ENCODE results near the gene PPIAL4G. TPM values are rescaled to one million over a fixed set of nuclear protein-coding genes. Genes with fewer than 3 reads are reported as not detected.
"Not testable (repeated sequence)": the region's sequence is repeated elsewhere in the genome, so short reads cannot be mapped to it uniquely, and the experiment has no call there.

PPIAL4G gene
- total RNA-seq (under 1 TPM in 1 of 2 donors, not detected in 1; 0.17 TPM), polyA plus RNA-seq (not detected)

- not testable (repeated sequence) for DNase-seq (ENCODE audit: low spot score); H3K27ac ChIP-seq (ENCODE audit: low read depth in 1 of 2, low read length in 2 of 2); H3K36me3 ChIP-seq (ENCODE audit: control insufficient read depth in 4 of 4, insufficient read depth in 3 of 4, low read depth in 1 of 4, low read length in 3 of 4); H3K9me3 ChIP-seq (ENCODE audit: control insufficient read depth in 4 of 4, low read length in 3 of 4); H3K4me1 ChIP-seq (ENCODE audit: control insufficient read depth in 4 of 4, insufficient read depth in 4 of 4, low read length in 3 of 4); H3K9ac ChIP-seq (ENCODE audit: low read depth in 1 of 2, low read length in 2 of 2); H3K4me3 ChIP-seq (ENCODE audit: low read depth in 1 of 3, low read length in 3 of 3); H3K27me3 ChIP-seq (ENCODE audit: control insufficient read depth in 4 of 4, insufficient read depth in 4 of 4, low read length in 3 of 4)
- WGBS, result 96% methylated on average over 12 of the region's 12 CpGs
These were observed at the start of gene PPIAL4G for GRCh38 chr1:148483029-148483428. TSS of gene PPIAL4G (minus strand) at chr1:148483302. CDS start at chr1:148483252, 50 bp downstream.

- not testable (repeated sequence) for DNase-seq (ENCODE audit: low spot score); H3K27ac ChIP-seq (ENCODE audit: low read depth in 1 of 2, low read length in 2 of 2); H3K9me3 ChIP-seq (ENCODE audit: control insufficient read depth in 4 of 4, low read length in 3 of 4); H3K9ac ChIP-seq (ENCODE audit: low read depth in 1 of 2, low read length in 2 of 2); H3K4me3 ChIP-seq (ENCODE audit: low read depth in 1 of 3, low read length in 3 of 3); H3K4me1 ChIP-seq (ENCODE audit: control insufficient read depth in 4 of 4, insufficient read depth in 4 of 4, low read length in 3 of 4); H3K27me3 ChIP-seq (ENCODE audit: control insufficient read depth in 4 of 4, insufficient read depth in 4 of 4, low read length in 3 of 4); H3K36me3 ChIP-seq (ENCODE audit: control insufficient read depth in 4 of 4, insufficient read depth in 3 of 4, low read depth in 1 of 4, low read length in 3 of 4)
- 80% methylated on average over 3 of the region's 4 CpGs for WGBS
These were observed 49.1 kb upstream of the PPIAL4G start for GRCh38 chr1:148532158-148532557.

GRCh38 chr1:148529101-148529567 lies 46.0 kb upstream of the PPIAL4G start:
- H3K4me1 ChIP-seq (ENCODE audit: control insufficient read depth in 4 of 4, insufficient read depth in 4 of 4, low read length in 3 of 4); H3K4me3 ChIP-seq (ENCODE audit: low read depth in 1 of 3, low read length in 3 of 3); H3K27me3 ChIP-seq (ENCODE audit: control insufficient read depth in 4 of 4, insufficient read depth in 4 of 4, low read length in 3 of 4); H3K9ac ChIP-seq (ENCODE audit: low read depth in 1 of 2, low read length in 2 of 2); H3K36me3 ChIP-seq (ENCODE audit: control insufficient read depth in 4 of 4, insufficient read depth in 3 of 4, low read depth in 1 of 4, low read length in 3 of 4); H3K27ac ChIP-seq (ENCODE audit: low read depth in 1 of 2, low read length in 2 of 2); DNase-seq (ENCODE audit: low spot score); H3K9me3 ChIP-seq (ENCODE audit: control insufficient read depth in 4 of 4, low read length in 3 of 4): not testable (repeated sequence)
- WGBS, result 5% methylated on average over 22 of the region's 25 CpGs

- not testable (repeated sequence) for H3K36me3 ChIP-seq (ENCODE audit: control insufficient read depth in 4 of 4, insufficient read depth in 3 of 4, low read depth in 1 of 4, low read length in 3 of 4); H3K4me3 ChIP-seq (ENCODE audit: low read depth in 1 of 3, low read length in 3 of 3); DNase-seq (ENCODE audit: low spot score); H3K9ac ChIP-seq (ENCODE audit: low read depth in 1 of 2, low read length in 2 of 2); H3K9me3 ChIP-seq (ENCODE audit: control insufficient read depth in 4 of 4, low read length in 3 of 4); H3K27me3 ChIP-seq (ENCODE audit: control insufficient read depth in 4 of 4, insufficient read depth in 4 of 4, low read length in 3 of 4); H3K4me1 ChIP-seq (ENCODE audit: control insufficient read depth in 4 of 4, insufficient read depth in 4 of 4, low read length in 3 of 4); H3K27ac ChIP-seq (ENCODE audit: low read depth in 1 of 2, low read length in 2 of 2)
- WGBS, result under 1% methylated on average over 5 of the region's 24 CpGs
These were observed 45.5 kb upstream of the PPIAL4G start for GRCh38 chr1:148528591-148528990.

- not testable (repeated sequence) for H3K9ac ChIP-seq (ENCODE audit: low read depth in 1 of 2, low read length in 2 of 2); DNase-seq (ENCODE audit: low spot score); H3K27ac ChIP-seq (ENCODE audit: low read depth in 1 of 2, low read length in 2 of 2); H3K4me3 ChIP-seq (ENCODE audit: low read depth in 1 of 3, low read length in 3 of 3); H3K36me3 ChIP-seq (ENCODE audit: control insufficient read depth in 4 of 4, insufficient read depth in 3 of 4, low read depth in 1 of 4, low read length in 3 of 4); H3K4me1 ChIP-seq (ENCODE audit: control insufficient read depth in 4 of 4, insufficient read depth in 4 of 4, low read length in 3 of 4); H3K27me3 ChIP-seq (ENCODE audit: control insufficient read depth in 4 of 4, insufficient read depth in 4 of 4, low read length in 3 of 4); H3K9me3 ChIP-seq (ENCODE audit: control insufficient read depth in 4 of 4, low read length in 3 of 4)
- WGBS, result 78% methylated on average over 2 of the region's 2 CpGs
These were observed 43.5 kb upstream of the PPIAL4G start for GRCh38 chr1:148526587-148526986.

- not testable (repeated sequence) for H3K4me3 ChIP-seq (ENCODE audit: low read depth in 1 of 3, low read length in 3 of 3); DNase-seq (ENCODE audit: low spot score); H3K27me3 ChIP-seq (ENCODE audit: control insufficient read depth in 4 of 4, insufficient read depth in 4 of 4, low read length in 3 of 4); H3K9me3 ChIP-seq (ENCODE audit: control insufficient read depth in 4 of 4, low read length in 3 of 4); H3K4me1 ChIP-seq (ENCODE audit: control insufficient read depth in 4 of 4, insufficient read depth in 4 of 4, low read length in 3 of 4); H3K9ac ChIP-seq (ENCODE audit: low read depth in 1 of 2, low read length in 2 of 2); H3K36me3 ChIP-seq (ENCODE audit: control insufficient read depth in 4 of 4, insufficient read depth in 3 of 4, low read depth in 1 of 4, low read length in 3 of 4); H3K27ac ChIP-seq (ENCODE audit: low read depth in 1 of 2, low read length in 2 of 2)
- WGBS, result 28% methylated on average over 20 of the region's 35 CpGs
These were observed 40.4 kb upstream of the PPIAL4G start for GRCh38 chr1:148523205-148524144.
